Hippocampal formation (tissue), 2 donors: Measurements from ENCODE around the gene UGT1A9.
"Not testable (repeated sequence)": the region's sequence is repeated elsewhere in the genome, so short reads cannot be mapped to it uniquely, and the experiment has no call there.

Source experiments
- DNase-seq, 2 donors: peaks; one replicate each; lab custom pipeline; 2025; lab: John Stamatoyannopoulos, UW

The UGT1A9 gene

GRCh38 chr2:233671290-233672161 lies at the start of gene UGT1A9:
UGT1A9 (plus strand) TSS chr2:233671898; CDS start chr2:233671935, 37 bp downstream.
- DNase-seq: no peak

GRCh38 chr2:233627331-233628025 lies 44.2 kb upstream of the UGT1A9 start:
- no peak for DNase-seq

GRCh38 chr2:233636306-233636705 lies 35.4 kb upstream of the UGT1A9 start, which contains the start of gene UGT1A10:
UGT1A10 (plus strand) TSS chr2:233636448; CDS start chr2:233636523, 75 bp downstream.
- not testable (repeated sequence) for DNase-seq

- DNase-seq: no peak
Observed at GRCh38 chr2:233638836-233639235, 32.9 kb upstream of the UGT1A9 start.

GRCh38 chr2:233639860-233640259 lies 31.8 kb upstream of the UGT1A9 start:
- no peak for DNase-seq

- no peak for DNase-seq
Observed at GRCh38 chr2:233643128-233643527, 28.6 kb upstream of the UGT1A9 start.

- DNase-seq: not testable (repeated sequence)
Observed at GRCh38 chr2:233646033-233646432, 25.7 kb upstream of the UGT1A9 start.

GRCh38 chr2:233650981-233651380 lies 20.7 kb upstream of the UGT1A9 start:
- DNase-seq: no peak

- no peak for DNase-seq
Observed at GRCh38 chr2:233651430-233651829, 20.3 kb upstream of the UGT1A9 start.

- DNase-seq: no peak
Observed at GRCh38 chr2:233654501-233654900, 17.2 kb upstream of the UGT1A9 start.

GRCh38 chr2:233655043-233655442 lies 16.7 kb upstream of the UGT1A9 start:
- DNase-seq: no peak

GRCh38 chr2:233655943-233656342 lies 15.8 kb upstream of the UGT1A9 start:
- DNase-seq: not testable (repeated sequence)

GRCh38 chr2:233656443-233656842 lies 15.3 kb upstream of the UGT1A9 start:
- DNase-seq: no peak

- no peak for DNase-seq
Observed at GRCh38 chr2:233658610-233659009, 13.1 kb upstream of the UGT1A9 start.

- no peak for DNase-seq
Observed at GRCh38 chr2:233663911-233664310, 7.8 kb upstream of the UGT1A9 start.

GRCh38 chr2:233668605-233669260 lies 3.0 kb upstream of the UGT1A9 start:
- DNase-seq: no peak

GRCh38 chr2:233672886-233673285 lies 1.2 kb downstream of the UGT1A9 start:
- no peak for DNase-seq

- DNase-seq: no peak
Observed at GRCh38 chr2:233673896-233674295, 2.2 kb downstream of the UGT1A9 start.

- DNase-seq: no peak
Observed at GRCh38 chr2:233674314-233674713, 2.6 kb downstream of the UGT1A9 start.

- DNase-seq: no peak
Observed at GRCh38 chr2:233674995-233675394, 3.3 kb downstream of the UGT1A9 start.

GRCh38 chr2:233676046-233676445 lies 4.3 kb downstream of the UGT1A9 start:
- no peak for DNase-seq

- no peak for DNase-seq
Observed at GRCh38 chr2:233679196-233679595, 7.5 kb downstream of the UGT1A9 start.
